ENCODE measurements around the gene VAV1. TPM values are rescaled to one million over a fixed set of nuclear protein-coding genes. Genes with fewer than 3 reads are reported as not detected.

The VAV1 gene
- total and polyA plus RNA-seq, 2 of the 8 experiments (the other 6 are each of a cell fraction or from before 2014, with no cell fraction given), result 0.21 to 0.22 TPM

DNA sequence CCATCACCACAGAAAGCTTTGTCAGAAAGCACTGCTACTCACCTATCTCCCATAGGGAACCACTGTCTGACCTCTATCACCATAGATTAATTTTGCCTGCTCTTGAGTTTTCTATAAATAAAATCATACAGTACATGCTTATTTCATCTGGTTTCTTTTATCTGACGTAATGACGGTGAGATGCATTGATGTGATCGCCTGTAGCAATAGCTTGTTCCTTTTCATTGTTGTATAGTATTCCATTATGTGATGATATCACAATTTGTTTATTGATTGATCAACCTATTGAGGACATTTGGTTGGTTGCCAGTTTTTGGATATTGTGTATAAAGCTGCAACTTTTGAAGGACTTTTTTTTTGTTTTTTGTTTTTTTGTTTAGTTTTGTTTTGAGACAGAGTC is 63.0 kb downstream of the VAV1 start:
- no peak overlapping the region for H2AFZ ChIP-seq (ENCODE audit: low read length)
- H2BK15ac ChIP-seq (ENCODE audit: low read length), result no peak overlapping the region
- ChIA-PET POLR2A (ENCODE audit: partially characterized antibody) (no interaction called here), CTCF (ENCODE audit: partially characterized antibody) (no interaction called here)
- H3K9ac ChIP-seq (replicated peaks in 1 of 4; ENCODE audit: extremely low read depth in 1 of 4, low read depth in 3 of 4, low read length in 3 of 4), result no peak overlapping the region
- H2BK12ac ChIP-seq (ENCODE audit: low read depth, low read length), result no peak overlapping the region
- no peak overlapping the region for H3K18ac ChIP-seq (ENCODE audit: extremely low read depth, low read length)
- no peak overlapping the region for H4K91ac ChIP-seq (replicated peaks; ENCODE audit: insufficient read length, low read length)
- no peaks in the 10 kb centered on the region for H3K4me1 ChIP-seq (replicated peaks in 1 of 4; ENCODE audit: control insufficient read depth in 3 of 4, insufficient read depth in 4 of 4, low read length in 3 of 4)
- FAIRE-seq (no peak), DNase-seq (ENCODE audit: low read depth in 1 of 2, low spot score in 2 of 2) (no peak)
- no peak overlapping the region for H3K23ac ChIP-seq (ENCODE audit: insufficient read length)
- no peaks in the 10 kb centered on the region for H3K27me3 ChIP-seq (replicated peaks in 1 of 4; ENCODE audit: control insufficient read depth in 3 of 4, extremely low read depth in 1 of 4, insufficient read depth in 3 of 4, low read length in 3 of 4)
- 94% methylated on average over 3 of the region's 3 CpGs; no CpG with 5 or more reads in 1 of the 2 experiments for WGBS, 2 experiments (ENCODE audit: extremely low coverage in 1 of 2, insufficient coverage in 1 of 2, insufficient read length in 1 of 2, insufficient replicate concordance in 2 of 2, low coverage in 1 of 2, low lambda C conversion rate in 2 of 2, missing lambda C conversion rate in 1 of 2)
- no peak overlapping the region for H3K27ac ChIP-seq (ENCODE audit: low read depth, low read length)
- TF ChIP-seq SRF (IDR thresholded peaks at IDR 0.05; ENCODE audit: low read depth, low read length), result no peak
- TF ChIP-seq SIRT6 (IDR thresholded peaks at IDR 0.05; ENCODE audit: low read length), result no peak
- TF ChIP-seq POLR2AphosphoS5 (IDR thresholded peaks at IDR 0.05; ENCODE audit: low read depth, low read length), result no peak
- no peak for TF ChIP-seq TAF1 (IDR thresholded peaks at IDR 0.05; ENCODE audit: low read depth, low read length)
- no peak for TF ChIP-seq CBX8 (IDR thresholded peaks at IDR 0.05; ENCODE audit: borderline replicate concordance, low read depth, low read length)
- H4K5ac ChIP-seq (ENCODE audit: insufficient read length, low read depth, low read length), result no peak overlapping the region
- H3K56ac ChIP-seq (replicated peaks; ENCODE audit: insufficient read length, low read depth, low read length), result no peak overlapping the region
- H3K9me3 ChIP-seq (ENCODE audit: insufficient read depth in 2 of 2, low read depth in 1 of 2, low read length in 1 of 2), result peaks cover 12 to 50% of the 10 kb centered on the region in 2 experiments; a peak in 3 of 4 replicates
- H2BK5ac ChIP-seq (ENCODE audit: low read depth, low read length), result no peak overlapping the region
- H3K23me2 ChIP-seq (ENCODE audit: low read depth, low read length), result peaks cover 3% of the 10 kb centered on the region; the same call in 1 of the 2 replicates
- H3K4ac ChIP-seq (replicated peaks; ENCODE audit: insufficient read length, low read depth, low read length), result no peak overlapping the region
- H2BK120ac ChIP-seq (replicated peaks; ENCODE audit: low read depth, low read length), result no peak overlapping the region
- no peaks in the 10 kb centered on the region for H3K79me1 ChIP-seq (ENCODE audit: low read depth, low read length)
- no peaks in the 10 kb centered on the region for H4K20me1 ChIP-seq (replicated peaks in 1 of 2; ENCODE audit: control insufficient read depth in 1 of 2, insufficient read depth in 2 of 2, low read length in 2 of 2)
- H2AK5ac ChIP-seq (ENCODE audit: low read depth, low read length), result no peak overlapping the region
- no peaks in the 10 kb centered on the region for H3K36me3 ChIP-seq (ENCODE audit: control insufficient read depth in 2 of 4, insufficient read depth in 4 of 4, low read length in 3 of 4)
- no peak overlapping the region for H4K8ac ChIP-seq (ENCODE audit: extremely low read depth, insufficient read depth, low read length)
- H2BK20ac ChIP-seq (ENCODE audit: low read length), result no peak overlapping the region
- H3K79me2 ChIP-seq (ENCODE audit: control insufficient read depth in 1 of 2, insufficient read depth in 2 of 2, low read length in 2 of 2), result no peaks in the 10 kb centered on the region
- no peak overlapping the region for H3K4me2 ChIP-seq (ENCODE audit: insufficient read depth in 1 of 2, low read depth in 2 of 2, low read length in 2 of 2)
- no peak overlapping the region for H3K14ac ChIP-seq (ENCODE audit: insufficient read length)
- no peak overlapping the region for H3K4me3 ChIP-seq (ENCODE audit: extremely low read depth in 1 of 4, insufficient read depth in 2 of 4, low read depth in 3 of 4, low read length in 4 of 4)

Data from H1 (cell line).